T-cell (primary cell): ENCODE results near the gene MYADM. TPM values are rescaled to one million over a fixed set of nuclear protein-coding genes. Genes with fewer than 3 reads are reported as not detected.
A peak's percentile ranks its signal among the peaks of the same experiment; 100 is the strongest.

Experiments used
- ATAC-seq, 4 experiments: fragments of 200-7000 bp in 3 of 4; fragments of 150-1000 bp in 1 of 4; cut with Tn5 transposase; replicated peaks in 1 of 4; 1 replicate in 3 of 4; 2 replicates in 1 of 4; pipeline ENCODE4 v1.10.0; 2021; ENCODE audit warnings: moderate library complexity in 3 of 4, mild to moderate bottlenecking in 2 of 4, moderate number of reproducible peaks in 1 of 4
- CTCF ChIA-PET, 2 donors: fragments of 300-600 bp; sonication (Branson Sonifier 250); formaldehyde crosslinking; loops; one replicate each; lab custom pipeline; 2022; ENCODE audit warnings: antibody characterized with exemption in 2 of 2; lab: Charles Lee
- POLR2A ChIA-PET, 2 donors: fragments of 300-600 bp; sonication (Branson Sonifier 250); formaldehyde crosslinking; loops; one replicate each; lab custom pipeline; 2022; ENCODE audit warnings: antibody characterized with exemption in 2 of 2; lab: Charles Lee
- DNase-seq, 35 experiments: peaks; one replicate each; pipeline versions ENCODE4 v3.0.0 to v3.0.0-alpha.2; 2013 to 2023
- H3K27ac ChIP-seq: one replicate; pipeline ENCODE4 v1.5.1; 2013; ENCODE audit warnings: low read length
- H3K27me3 ChIP-seq, 2 experiments: replicated peaks in 1 of 2; 1 replicate in 1 of 2; 2 replicates in 1 of 2; pipeline versions ENCODE4 v1.6.1 to v1.7.0; 2013; ENCODE audit warnings: low read length in 1 of 2, mixed read lengths in 1 of 2; ENCODE audit not compliant: control insufficient read depth in 2 of 2, insufficient read depth in 2 of 2; ENCODE audit errors: extremely low read depth in 1 of 2
- H3K36me3 ChIP-seq, 2 donors: 1 replicate in 1 of 2; 2 replicates in 1 of 2; pipeline versions ENCODE4 v1.6.1 to v1.7.0; 2013; ENCODE audit warnings: low read length in 1 of 2; ENCODE audit not compliant: control insufficient read depth in 2 of 2, insufficient read depth in 1 of 2; ENCODE audit errors: extremely low read depth in 1 of 2
- H3K4me1 ChIP-seq, 2 experiments: 1 replicate in 1 of 2; 2 replicates in 1 of 2; pipeline versions ENCODE4 v1.6.1 to v1.7.0; 2013; ENCODE audit warnings: low read length in 2 of 2, mixed read lengths in 1 of 2; ENCODE audit not compliant: insufficient read depth in 2 of 2, control insufficient read depth in 1 of 2; ENCODE audit errors: extremely low read depth in 1 of 2
- H3K4me3 ChIP-seq, 2 donors: 1 replicate in 1 of 2; 2 replicates in 1 of 2; pipeline versions ENCODE4 v1.5.1 to v1.7.0; 2013; ENCODE audit warnings: mild to moderate bottlenecking in 2 of 2, low read length in 1 of 2, moderate library complexity in 1 of 2; ENCODE audit not compliant: control insufficient read depth in 1 of 2; ENCODE audit errors: extremely low read depth in 1 of 2
- H3K9me3 ChIP-seq: 2 replicates; pipeline ENCODE4 v1.7.0; 2013
- H3K27ac Mint-ChIP-seq, 2 donors: one replicate each; pipeline ENCODE4 v1.8.0; 2020 to 2021; ENCODE audit warnings: mild to moderate bottlenecking in 2 of 2, mixed read lengths in 2 of 2
- H3K27me3 Mint-ChIP-seq, 2 donors: one replicate each; pipeline ENCODE4 v1.8.0; 2021 to 2022; ENCODE audit warnings: mixed read lengths in 2 of 2
- H3K36me3 Mint-ChIP-seq: one replicate; pipeline ENCODE4 v1.8.0; 2021; ENCODE audit warnings: mixed read lengths
- H3K4me1 Mint-ChIP-seq, 3 donors: one replicate each; pipeline ENCODE4 v1.8.0; 2020 to 2022; ENCODE audit warnings: mixed read lengths in 3 of 3, mild to moderate bottlenecking in 1 of 3
- H3K4me3 Mint-ChIP-seq, 3 donors: one replicate each; pipeline ENCODE4 v1.8.0; 2020 to 2022; ENCODE audit warnings: mild to moderate bottlenecking in 3 of 3, mixed read lengths in 3 of 3, moderate library complexity in 3 of 3
- H3K9me3 Mint-ChIP-seq, 3 donors: one replicate each; pipeline ENCODE4 v1.8.0; 2020 to 2022; ENCODE audit warnings: mixed read lengths in 3 of 3
- WGBS: methylation state at CpG from one replicate; pipeline ENCODE4 v1.1.5; 2013; ENCODE audit warnings: missing lambda C conversion rate; ENCODE audit not compliant: insufficient coverage; 5-methylcytosine and 5-hydroxymethylcytosine counted together
- total RNA-seq, 35 experiments: library from RNA in 6 of 35; stranded (reverse) in 6 of 35; fragments of 120-200 nt in 1 of 35; gene quantifications; one replicate each; pipeline versions ENCODE4 v1.2.1 to v1.2.4 and lab custom pipeline; 2013 to 2026

Gene MYADM
- total RNA-seq, 5 donors from 2014 or later (not counting 1 experiment from before 2014, with no cell fraction given): 49.9 to 335 (median 70.9) TPM

DNA sequence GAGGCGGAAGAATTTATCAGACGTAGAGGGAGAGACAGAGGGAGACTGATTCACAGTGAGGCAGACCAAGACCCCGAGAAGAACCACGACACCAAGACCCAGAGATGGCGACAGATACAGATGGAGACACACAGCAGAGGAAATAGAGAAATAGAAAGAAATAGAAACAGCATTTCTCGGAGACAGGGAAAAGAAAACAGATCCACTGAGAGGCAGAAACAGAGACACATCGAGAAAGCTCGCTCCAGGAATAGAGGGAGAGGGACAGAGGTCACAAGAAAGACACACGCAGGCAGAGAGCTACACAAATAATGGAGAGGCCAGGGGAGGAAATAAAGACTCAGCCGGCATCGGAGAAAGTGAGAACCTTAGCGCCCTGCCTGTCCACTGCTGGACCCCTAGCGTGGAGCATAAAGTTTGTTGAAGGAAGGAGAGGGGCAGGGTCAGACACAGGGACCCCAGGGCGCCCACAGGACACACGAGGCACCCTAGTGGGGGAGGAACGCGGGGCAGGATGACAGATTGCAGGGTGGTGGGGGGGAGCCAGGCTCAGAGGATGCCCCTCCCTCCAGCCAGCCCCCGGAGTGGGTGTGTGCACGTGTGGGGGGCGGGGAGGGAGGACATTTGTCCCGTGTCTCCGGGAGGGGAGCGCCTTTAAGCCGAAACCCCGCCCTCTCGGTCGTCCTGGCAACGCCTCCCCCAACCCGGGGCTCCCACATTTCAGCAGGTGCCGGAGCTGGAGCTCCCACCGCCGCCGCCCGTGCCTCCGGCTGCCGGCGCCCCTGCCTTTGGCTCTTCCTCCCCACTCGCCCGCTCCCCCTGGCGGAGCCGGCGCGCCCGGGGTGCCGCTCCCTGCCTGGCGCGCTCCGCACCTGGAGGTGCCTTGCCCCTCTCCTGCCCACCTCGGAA lies 14.1 kb downstream of the MYADM start, which contains the start of gene PRKCG:
Gene PRKCG (plus strand): TSS at position 716 of the 909 bp plus-strand sequence. CDS start 298 bp downstream, outside the sequence.
- POLR2A ChIA-PET: interaction anchor here in 1 of 2 donors (0.5 to 0.8 kb wide), 2 partner anchors 13 to 22 kb away, joined by 4 to 5 read pairs; no protein-coding TSS in a partner anchor
- Histone ChIP-seq H3K36me3 (no peaks in the 10 kb centered on the region), H3K9me3 (no peaks in the 10 kb centered on the region), H3K4me3 (peak within 1 kb of the TSS; percentile 42 to 62), H3K27me3 (peaks cover 3 to 60% of the 10 kb centered on the region in 2 experiments), H3K27ac (no peak within 1 kb of the TSS), H3K4me1 (peaks cover 31 to 51% of the 10 kb centered on the region in 2 experiments)
- 2% methylated on average over 39 of the region's 49 CpGs for WGBS
- peaks cover 8% of the 10 kb centered on the region for H3K36me3 Mint-ChIP-seq
- H3K27ac Mint-ChIP-seq: no peak within 1 kb of the TSS
- ATAC-seq (peak; percentile 54 to 66 (median 58)), DNase-seq (peak; percentile 32 to 82 (median 57))
- H3K4me3 Mint-ChIP-seq: peak within 1 kb of the TSS in 1 of 3 donors; percentile 25
- peaks cover 26 to 37% (median 36%) of the 10 kb centered on the region in 3 donors for H3K4me1 Mint-ChIP-seq
- no peaks in the 10 kb centered on the region for H3K9me3 Mint-ChIP-seq
- CTCF ChIA-PET: interaction anchor here in 1 of 2 donors (1.2 to 1.3 kb wide), 2 partner anchors 14 to 28 kb away, joined by 4 read pairs; partner anchors contain the start of gene MYADM
- peaks cover 12 to 34% of the 10 kb centered on the region in 2 donors for H3K27me3 Mint-ChIP-seq

DNA sequence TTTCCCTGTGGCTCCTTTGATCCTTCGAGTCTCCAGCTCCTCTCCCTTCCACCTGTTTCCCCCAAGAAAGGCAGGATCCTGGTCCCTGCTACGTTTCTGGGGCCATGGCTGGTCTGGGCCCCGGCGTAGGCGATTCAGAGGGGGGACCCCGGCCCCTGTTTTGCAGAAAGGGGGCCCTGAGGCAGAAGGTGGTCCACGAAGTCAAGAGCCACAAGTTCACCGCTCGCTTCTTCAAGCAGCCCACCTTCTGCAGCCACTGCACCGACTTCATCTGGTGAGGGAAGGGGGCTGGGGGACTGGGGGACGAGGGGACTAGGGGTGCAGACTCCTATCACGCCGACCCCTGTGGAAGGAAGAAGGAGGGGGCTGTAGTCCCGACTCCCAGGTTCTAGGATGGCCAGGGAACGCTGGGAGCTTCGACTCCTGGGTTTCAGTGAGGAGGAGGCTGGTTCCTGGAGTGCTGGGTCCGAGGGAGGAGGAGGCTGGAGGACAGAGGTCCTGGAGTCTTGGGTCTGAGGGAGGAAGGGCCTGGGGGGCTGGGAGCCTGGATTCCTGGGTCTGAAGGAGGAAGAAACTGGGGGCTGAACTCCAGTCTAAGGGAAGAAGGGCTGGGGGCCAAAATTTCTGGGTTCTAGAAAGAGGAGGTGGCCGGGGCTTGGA lies 14.8 kb downstream of the MYADM start:
- POLR2A ChIA-PET: interaction anchor here in 1 of 2 donors (0.8 kb wide), 1 partner anchor 14 kb away, joined by 4 read pairs; no protein-coding TSS in a partner anchor
- Mint-ChIP-seq H3K9me3 (no peaks in the 10 kb centered on the region), H3K4me3 (peak overlapping the region in 1 of 3 donors; percentile 25), H3K27ac (no peak overlapping the region), H3K27me3 (peaks cover 12 to 34% of the 10 kb centered on the region in 2 donors), H3K4me1 (peaks cover 19 to 29% (median 28%) of the 10 kb centered on the region in 3 donors), H3K36me3 (peaks cover 4% of the 10 kb centered on the region)
- Histone ChIP-seq H3K27ac (no peak overlapping the region), H3K9me3 (no peaks in the 10 kb centered on the region), H3K4me3 (peak overlapping the region in 1 of 2 donors; percentile 44), H3K36me3 (no peaks in the 10 kb centered on the region), H3K4me1 (peaks cover 23 to 43% of the 10 kb centered on the region in 2 experiments), H3K27me3 (peaks cover 3 to 60% of the 10 kb centered on the region in 2 experiments)
- ATAC-seq (no peak), DNase-seq (no peak)
- CTCF ChIA-PET: interaction anchor here in 1 of 2 donors (1.2 to 1.3 kb wide), 2 partner anchors 15 to 29 kb away, joined by 4 read pairs; partner anchors contain the start of gene MYADM
- WGBS: 4% methylated on average over 13 of the region's 18 CpGs

DNA sequence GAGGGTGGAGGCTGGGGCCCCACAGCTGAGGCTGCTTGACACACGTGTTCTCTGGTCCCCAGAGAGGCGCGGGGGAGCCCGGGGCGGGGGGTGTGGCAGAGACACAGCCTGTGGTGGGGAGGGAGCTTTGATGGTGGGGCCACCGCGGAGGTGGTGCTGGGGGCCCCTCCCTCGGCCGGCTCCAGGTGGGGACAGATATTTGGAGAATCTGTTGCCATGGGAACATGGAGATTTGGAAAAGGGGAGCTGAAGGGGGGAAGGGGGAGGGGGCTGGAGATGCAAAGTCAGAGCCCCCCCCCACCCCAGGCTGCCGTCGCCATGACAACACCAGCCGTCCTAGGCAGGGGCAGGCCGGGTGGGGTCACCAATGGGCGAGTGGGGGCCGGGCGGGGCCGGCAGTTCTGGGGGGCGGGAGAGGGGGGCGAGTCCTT lies 15.6 kb downstream of the MYADM start:
- CTCF ChIA-PET: no interaction called here
- Histone ChIP-seq H3K4me3 (no peak overlapping the region), H3K4me1 (peaks cover 20 to 39% of the 10 kb centered on the region in 2 experiments), H3K36me3 (no peaks in the 10 kb centered on the region), H3K27me3 (peaks cover 3 to 60% of the 10 kb centered on the region in 2 experiments), H3K9me3 (no peaks in the 10 kb centered on the region), H3K27ac (no peak overlapping the region)
- Mint-ChIP-seq H3K36me3 (peaks cover 4% of the 10 kb centered on the region), H3K9me3 (no peaks in the 10 kb centered on the region), H3K27me3 (peaks cover 12 to 34% of the 10 kb centered on the region in 2 donors), H3K27ac (no peak overlapping the region), H3K4me1 (peaks cover 15 to 22% (median 22%) of the 10 kb centered on the region in 3 donors), H3K4me3 (peak overlapping the region in 1 of 3 donors; percentile 51)
- POLR2A ChIA-PET: no interaction called here
- peak in 9 of 35 experiments; percentile 16 to 58 (median 41) for DNase-seq
- 0% methylated on average over 2 of the region's 19 CpGs for WGBS
- peak in 1 of 4 experiments; percentile 9 for ATAC-seq

DNA sequence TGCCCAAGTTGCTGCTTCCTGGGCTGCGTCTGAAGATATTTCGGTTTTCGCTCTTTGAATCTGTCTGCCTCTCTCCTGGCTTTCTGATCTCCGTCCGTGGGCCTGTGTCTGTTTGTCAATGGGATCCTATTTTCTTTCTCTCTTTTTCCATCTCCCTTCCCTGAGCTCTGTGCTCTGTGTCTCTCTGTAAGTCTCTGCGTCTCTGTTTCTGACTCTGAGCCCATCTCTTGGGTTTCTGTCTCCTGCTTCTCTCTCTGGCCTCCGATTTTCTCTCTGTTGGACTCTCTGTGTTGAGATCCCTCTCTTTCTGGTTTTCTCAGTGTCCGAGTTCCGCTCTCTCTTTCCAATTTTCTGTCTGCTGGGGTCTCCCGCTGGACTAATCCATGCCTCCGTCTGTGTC lies 16.1 kb downstream of the MYADM start:
- ChIA-PET POLR2A (interaction anchor here in 1 of 2 donors (0.6 kb wide), 1 partner anchor 18 kb away, joined by 8 read pairs; no protein-coding TSS in a partner anchor), CTCF (interaction anchor here in 1 of 2 donors (0.7 kb wide), 1 partner anchor 1145 kb away, joined by 6 read pairs; no protein-coding TSS in a partner anchor)
- DNase-seq: no peak
- Histone ChIP-seq H3K4me3 (no peak overlapping the region), H3K27ac (no peak overlapping the region), H3K36me3 (no peaks in the 10 kb centered on the region), H3K9me3 (no peaks in the 10 kb centered on the region), H3K27me3 (peaks cover 3 to 58% of the 10 kb centered on the region in 2 experiments), H3K4me1 (peaks cover 19 to 37% of the 10 kb centered on the region in 2 experiments)
- peaks cover 12 to 33% of the 10 kb centered on the region in 2 donors for H3K27me3 Mint-ChIP-seq
- peaks cover 4% of the 10 kb centered on the region for H3K36me3 Mint-ChIP-seq
- no peak for ATAC-seq
- peak overlapping the region in 1 of 2 donors; percentile 29 for H3K27ac Mint-ChIP-seq
- H3K4me3 Mint-ChIP-seq: peak overlapping the region in 1 of 3 donors; percentile 51
- H3K9me3 Mint-ChIP-seq: no peaks in the 10 kb centered on the region
- H3K4me1 Mint-ChIP-seq: peaks cover 15 to 19% (median 19%) of the 10 kb centered on the region in 3 donors
- 34% methylated on average over 5 of the region's 11 CpGs for WGBS

DNA sequence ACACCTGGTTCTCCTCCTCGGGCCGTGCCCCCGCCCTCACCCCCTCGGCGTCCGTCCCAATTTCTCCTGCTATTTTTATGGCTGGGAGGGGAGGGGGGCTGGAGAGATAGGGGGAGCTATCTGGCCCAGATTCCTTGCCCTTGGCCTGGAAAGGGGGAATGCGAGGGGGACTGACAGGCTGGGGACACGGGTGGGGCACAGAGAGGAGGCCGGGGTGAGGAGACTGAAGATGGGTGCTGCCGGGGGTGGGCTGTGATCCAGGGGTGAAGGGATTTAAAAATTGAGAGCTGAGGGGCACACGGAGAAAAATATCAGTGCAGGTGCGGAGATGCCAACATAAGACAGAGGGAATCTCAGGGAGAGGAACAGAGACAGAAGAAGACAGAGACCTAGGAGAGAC lies 16.6 kb downstream of the MYADM start:
- Mint-ChIP-seq H3K4me3 (peak overlapping the region in 1 of 3 donors; percentile 51), H3K4me1 (peaks cover 15% of the 10 kb centered on the region in 3 donors), H3K27me3 (peaks cover 12 to 28% of the 10 kb centered on the region in 2 donors), H3K9me3 (no peaks in the 10 kb centered on the region), H3K36me3 (peaks cover 4% of the 10 kb centered on the region), H3K27ac (no peak overlapping the region)
- no peak for DNase-seq
- no peak for ATAC-seq
- Histone ChIP-seq H3K27me3 (peaks cover 3 to 53% of the 10 kb centered on the region in 2 experiments), H3K9me3 (no peaks in the 10 kb centered on the region), H3K4me1 (peaks cover 15 to 32% of the 10 kb centered on the region in 2 experiments), H3K36me3 (no peaks in the 10 kb centered on the region), H3K27ac (no peak overlapping the region), H3K4me3 (no peak overlapping the region)
- POLR2A ChIA-PET: interaction anchor here in 1 of 2 donors (0.6 kb wide), 1 partner anchor 17 kb away, joined by 8 read pairs; no protein-coding TSS in a partner anchor
- CTCF ChIA-PET: interaction anchor here in 1 of 2 donors (0.7 kb wide), 1 partner anchor 1145 kb away, joined by 6 read pairs; no protein-coding TSS in a partner anchor
- 47% methylated on average over 12 of the region's 12 CpGs for WGBS
